Activated CD4-positive, alpha-beta T cell treated with anti-CD3 and anti-CD28 coated beads for 4 hours (primary cell): ENCODE data around the gene SAPCD2.
"Not testable (repeated sequence)": the region's sequence is repeated elsewhere in the genome, so short reads cannot be mapped to it uniquely, and the experiment has no call there.

Source experiments
- DNase-seq, 2 donors: peaks; one replicate each; pipeline ENCODE4 v3.0.0-alpha.2; 2020

SAPCD2 gene

DNA sequence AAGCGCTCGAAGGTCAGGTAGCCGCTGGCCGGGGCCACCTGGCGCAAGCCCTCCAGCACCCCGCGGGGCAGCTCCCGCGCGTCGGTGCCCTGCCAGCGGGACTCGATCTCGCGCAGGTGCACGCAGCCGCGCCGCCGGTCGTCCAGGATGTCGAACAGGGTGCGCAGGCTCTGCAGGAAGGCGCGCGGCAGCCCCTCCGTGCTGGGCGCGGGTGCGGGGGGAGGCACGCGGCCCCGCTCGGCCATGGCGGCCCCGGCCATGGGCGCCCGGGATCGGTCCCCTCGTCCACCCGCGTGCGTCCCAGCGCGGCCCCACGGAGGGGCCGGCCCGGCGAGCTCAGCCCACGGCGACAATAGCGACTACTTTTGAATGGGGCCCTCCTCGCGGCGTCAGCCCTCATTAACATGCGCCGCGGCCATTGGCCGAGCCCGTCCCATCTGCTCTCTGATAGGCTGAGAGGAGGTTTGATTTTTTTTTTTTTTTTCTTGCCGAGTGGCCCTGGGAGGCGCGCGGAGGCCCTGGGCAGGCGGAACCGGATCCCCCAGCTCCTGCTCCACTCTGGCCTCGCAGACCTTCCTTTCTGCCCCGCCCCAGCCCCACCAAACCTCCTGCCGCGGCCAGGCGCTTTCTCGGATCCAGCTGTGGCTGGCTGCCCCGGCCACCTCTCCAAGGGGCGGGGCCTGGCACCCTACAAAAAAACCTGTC, at the start of gene SAPCD2:
Gene SAPCD2, minus strand, starts transcription at position 357 of the 705 bp plus-strand sequence. Its CDS starts 97 bp downstream, at position 260.
- peak; percentile 77 to 81 for DNase-seq

GRCh38 chr9:137118092-137118603, 47.8 kb upstream of the SAPCD2 start:
- DNase-seq: not testable (repeated sequence)

GRCh38 chr9:137117269-137117731, 46.9 kb upstream of the SAPCD2 start:
- no peak for DNase-seq

GRCh38 chr9:137116728-137117127, 46.4 kb upstream of the SAPCD2 start:
- no peak for DNase-seq

GRCh38 chr9:137116027-137116507, 45.7 kb upstream of the SAPCD2 start:
- no peak for DNase-seq

- no peak for DNase-seq
Observed at GRCh38 chr9:137115394-137116026, 45.2 kb upstream of the SAPCD2 start.

DNA sequence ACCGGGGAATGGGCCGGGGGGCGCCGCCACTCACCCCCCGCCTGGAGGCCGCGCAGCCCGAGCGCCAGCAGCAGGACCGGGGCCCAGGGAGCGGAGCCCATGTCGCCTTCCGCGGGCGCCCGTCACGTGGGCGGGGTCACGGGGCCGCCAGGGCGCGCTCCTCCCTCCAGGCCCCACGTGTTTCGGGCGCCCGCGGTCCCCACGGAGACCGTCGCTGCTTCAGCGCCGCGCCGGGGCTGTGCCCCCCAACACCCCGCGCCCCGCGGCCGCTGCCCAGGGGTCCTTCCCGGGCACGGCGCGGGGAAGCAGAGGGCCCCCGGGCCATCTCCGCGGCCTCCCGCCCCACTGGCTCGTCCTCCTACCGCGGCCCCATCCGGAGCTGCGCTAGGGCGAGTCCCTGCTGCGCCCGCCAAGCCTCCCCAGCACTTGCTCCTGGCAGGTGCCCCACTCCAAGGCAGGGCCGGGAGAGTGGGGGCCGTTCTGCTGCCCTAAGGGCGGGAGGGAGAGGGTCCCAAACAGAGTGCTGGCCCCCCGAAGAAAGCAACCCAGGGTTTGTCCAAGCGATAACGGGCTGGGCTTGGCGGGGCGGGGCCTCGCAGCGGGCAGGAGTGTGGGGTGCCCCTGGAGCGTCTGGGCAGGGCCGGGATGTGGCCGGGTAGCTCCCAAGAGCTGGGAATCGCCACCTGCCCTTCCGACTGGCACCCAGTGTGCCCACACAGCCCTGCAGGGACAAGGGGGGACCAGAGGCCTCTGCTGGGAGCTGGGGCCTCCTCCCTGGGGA, 44.4 kb upstream of the SAPCD2 start, which contains the start of gene DPP7:
Gene DPP7, minus strand, starts transcription at position 121 of the 781 bp plus-strand sequence. Its CDS starts 20 bp downstream, at position 101.
- peak; percentile 75 to 82 for DNase-seq

- no peak for DNase-seq
Observed at GRCh38 chr9:137114220-137114612, 43.9 kb upstream of the SAPCD2 start.

DNA sequence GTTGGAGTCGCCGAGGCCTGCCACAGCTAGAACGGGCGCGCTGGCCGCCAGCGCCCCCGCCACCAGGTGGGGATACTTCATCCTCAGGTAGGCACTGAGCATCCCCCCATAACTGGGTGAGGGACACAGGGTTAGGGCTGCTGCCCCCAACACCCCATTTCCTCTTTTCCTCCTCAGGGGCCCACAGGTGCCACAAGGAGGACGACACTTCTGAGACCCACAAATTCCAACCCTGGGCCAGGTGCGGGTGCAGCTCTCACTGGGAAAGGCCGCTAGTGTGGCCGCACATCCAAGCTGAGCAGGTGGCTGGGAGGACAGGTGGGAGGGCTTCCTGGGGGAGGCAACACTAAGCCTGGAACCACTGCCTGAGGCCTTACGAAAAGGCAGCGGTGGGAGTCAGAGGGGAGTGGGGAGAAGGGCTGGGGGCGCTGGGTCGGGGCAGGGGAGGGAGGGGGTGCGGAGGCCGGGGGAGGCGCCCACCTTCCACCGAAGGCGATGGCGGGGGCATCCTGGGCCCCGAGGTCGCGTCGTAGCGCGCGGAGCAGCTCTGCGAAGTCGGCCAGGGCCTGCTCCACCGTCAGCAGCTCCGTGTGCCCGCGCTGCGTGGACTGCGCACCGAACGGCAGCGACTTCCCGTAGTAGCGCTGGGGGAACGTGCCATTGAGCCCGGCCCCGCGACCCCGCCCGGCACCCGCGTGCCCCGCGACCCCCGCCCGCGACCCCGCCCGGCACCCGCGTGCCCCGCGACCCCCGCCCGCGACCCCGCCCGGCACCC, 43.2 kb upstream of the SAPCD2 start:
- DNase-seq: peak; percentile 26 to 39

- no peak for DNase-seq
Observed at GRCh38 chr9:137112564-137113384, 42.4 kb upstream of the SAPCD2 start.

- no peak for DNase-seq
Observed at GRCh38 chr9:137111788-137112563, 41.6 kb upstream of the SAPCD2 start.

DNA sequence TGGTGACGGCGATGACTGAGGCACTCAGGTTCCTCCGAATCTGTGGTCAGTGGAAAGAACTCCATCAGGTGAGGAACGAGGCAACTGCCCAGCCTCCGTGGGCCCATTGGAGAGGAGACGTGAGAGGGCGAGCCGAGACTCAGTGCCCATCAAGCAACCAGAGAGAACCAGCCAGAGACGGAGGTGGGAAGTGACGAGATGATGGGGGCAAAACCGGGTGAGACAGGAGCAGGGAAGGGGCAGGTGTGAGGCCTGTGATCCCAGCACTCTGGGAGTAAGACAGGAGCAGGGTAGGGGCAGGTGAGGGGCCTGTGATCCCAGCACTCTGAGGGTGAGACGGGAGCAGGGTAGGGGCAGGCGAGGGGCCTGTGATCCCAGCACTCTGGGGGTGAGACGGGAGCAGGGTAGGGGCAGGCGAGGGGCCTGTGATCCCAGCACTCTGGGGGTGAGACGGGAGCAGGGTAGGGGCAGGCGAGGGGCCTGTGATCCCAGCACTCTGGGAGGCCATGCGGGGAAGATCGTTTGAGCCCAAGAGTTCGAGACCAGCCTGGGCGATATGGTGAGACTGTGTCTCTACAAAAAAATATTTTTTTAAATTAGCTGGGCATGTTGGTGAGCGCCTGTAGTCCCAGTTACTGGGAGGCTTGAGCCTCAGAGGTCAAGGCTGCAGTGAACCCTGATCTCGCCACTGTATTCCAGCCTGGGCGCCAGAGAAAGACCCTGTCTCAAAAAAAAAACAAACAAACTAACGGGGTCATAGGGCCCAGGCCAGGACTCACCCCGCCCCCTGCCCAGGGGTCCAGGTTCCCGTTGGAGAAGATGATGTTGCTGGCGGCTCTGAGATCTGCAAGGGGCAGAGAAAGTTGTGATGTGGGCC, 40.8 kb upstream of the SAPCD2 start:
- DNase-seq: no peak

DNA sequence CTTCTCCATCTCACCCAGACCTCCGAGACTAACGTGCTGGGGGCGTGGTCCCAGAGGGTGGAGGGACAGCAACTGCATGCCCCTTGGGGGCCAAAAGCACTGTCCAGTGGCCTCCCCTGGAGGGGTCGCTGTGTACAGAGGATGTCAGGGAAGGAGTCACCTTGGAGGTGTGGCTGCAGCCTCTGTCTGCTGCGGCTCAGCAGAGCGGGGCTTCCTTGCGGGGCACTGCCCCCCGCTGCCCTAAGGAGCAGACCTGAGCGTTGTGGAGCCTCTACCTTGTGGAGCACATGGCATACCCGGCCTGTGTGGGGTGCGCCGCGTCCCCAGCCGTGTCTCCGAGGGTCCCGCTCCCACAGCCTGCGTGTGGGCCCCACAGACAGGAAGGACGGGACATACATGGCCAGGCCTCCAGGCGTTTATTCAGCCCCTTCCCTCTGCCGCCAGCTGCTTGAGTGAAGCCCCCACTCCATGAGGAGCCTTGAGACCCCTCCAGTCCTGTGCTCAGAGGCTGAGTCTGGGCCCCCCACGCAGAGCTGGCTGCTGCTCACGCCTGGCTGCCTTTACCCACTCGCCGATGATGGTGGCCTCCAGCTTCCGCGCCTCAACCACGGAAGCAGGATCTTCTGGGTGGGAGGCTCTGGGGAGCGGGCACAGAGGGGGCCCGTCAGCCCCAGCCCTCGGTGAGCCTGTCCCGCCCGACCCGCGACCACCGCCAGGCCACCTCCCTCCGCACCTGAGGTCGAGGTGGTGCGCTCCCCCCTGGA, 40.0 kb upstream of the SAPCD2 start:
- no peak for DNase-seq

DNA sequence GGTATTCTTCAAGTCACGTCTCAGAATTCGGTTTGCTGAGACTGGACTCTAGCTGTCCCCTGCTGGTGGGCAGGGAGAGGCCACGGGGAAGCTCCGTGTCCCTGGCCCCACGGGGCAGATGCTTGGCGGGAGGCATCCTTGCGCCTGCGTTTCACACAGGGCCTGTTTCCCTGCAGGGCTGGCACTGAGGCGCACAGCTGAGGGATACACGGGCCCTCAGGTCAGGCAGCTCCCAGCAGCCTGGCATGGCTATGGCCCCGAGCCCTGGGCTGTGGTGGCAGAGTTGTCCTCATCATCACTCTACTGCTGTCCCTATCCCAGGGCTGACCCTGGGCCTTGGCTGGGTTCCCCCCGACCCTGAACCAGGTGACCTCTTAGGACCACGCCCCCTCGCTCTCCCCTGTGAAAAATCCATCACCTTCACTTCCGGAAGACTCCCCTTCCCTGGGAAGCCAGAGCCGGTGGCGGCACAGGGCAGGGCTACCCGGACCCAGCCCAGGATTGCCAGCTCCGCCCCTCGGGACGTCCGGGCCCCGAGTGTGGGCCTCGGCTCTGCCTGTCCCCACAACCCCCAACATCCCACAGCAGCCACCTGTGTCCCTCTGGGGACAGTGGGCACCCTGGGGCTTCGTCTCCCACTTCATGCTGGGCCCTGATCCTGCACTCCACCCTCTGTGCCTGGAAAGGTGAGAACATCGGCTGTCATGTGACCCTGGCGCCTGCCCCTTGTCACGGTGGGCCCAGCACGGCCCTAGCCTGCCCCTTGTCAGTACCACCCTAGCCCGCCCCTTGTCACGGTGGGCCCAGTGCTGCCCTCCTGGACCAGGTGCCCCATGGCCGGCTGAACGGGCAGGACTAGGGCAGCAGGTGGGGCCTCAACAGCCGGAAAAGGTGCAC, 39.1 kb upstream of the SAPCD2 start:
- DNase-seq: no peak

GRCh38 chr9:137108608-137109249, 38.4 kb upstream of the SAPCD2 start:
- DNase-seq: no peak

DNA sequence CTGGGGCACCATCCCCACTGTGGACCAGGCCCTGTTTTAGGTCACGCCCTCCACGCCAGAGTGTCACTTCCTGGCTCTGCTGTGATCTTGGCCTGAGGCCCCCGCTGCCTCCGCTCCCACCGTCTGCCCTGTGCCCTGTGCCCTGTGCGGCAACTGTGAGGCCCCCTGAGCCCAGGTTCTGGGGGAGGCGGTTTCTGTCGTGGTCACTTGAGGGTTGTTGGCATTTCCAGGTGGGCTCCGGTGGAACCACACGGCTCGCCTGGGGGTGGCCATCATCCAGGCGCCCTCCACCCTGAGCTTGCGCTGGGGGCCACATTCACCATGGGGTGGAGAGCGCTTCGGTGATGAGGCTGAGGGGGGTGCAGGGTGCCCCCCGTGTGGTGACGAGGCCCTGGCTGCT, 37.6 kb upstream of the SAPCD2 start:
- no peak for DNase-seq

DNA sequence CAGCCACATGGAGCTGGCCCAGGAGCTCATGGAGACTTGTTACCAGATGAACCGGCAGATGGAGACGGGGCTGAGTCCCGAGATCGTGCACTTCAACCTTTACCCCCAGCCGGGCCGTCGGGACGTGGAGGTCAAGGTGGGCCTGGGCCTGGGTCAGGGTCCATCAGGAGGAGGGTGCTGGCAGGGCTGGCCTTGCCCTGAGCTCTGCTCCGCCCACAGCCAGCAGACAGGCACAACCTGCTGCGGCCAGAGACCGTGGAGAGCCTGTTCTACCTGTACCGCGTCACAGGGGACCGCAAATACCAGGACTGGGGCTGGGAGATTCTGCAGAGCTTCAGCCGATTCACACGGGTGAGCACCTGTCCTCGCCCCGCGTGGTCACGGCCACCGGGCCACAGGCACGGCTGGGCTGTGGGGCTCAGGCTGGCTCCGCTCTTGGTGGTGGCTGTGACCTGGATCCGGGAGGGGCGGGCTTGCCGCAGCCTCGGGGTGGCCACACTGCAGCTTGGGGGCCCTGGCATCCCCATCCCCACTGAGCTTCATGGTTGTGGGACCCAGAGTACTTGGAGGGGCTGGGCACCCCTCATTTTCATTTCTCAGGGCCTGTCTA, 37.1 kb upstream of the SAPCD2 start:
- DNase-seq: no peak
